HG03135 (cell line): ENCODE measurements around the gene ZNF207.
"Not testable (repeated sequence)": the region's sequence is repeated elsewhere in the genome, so short reads cannot be mapped to it uniquely, and the experiment has no call there.

Experiments
- ATAC-seq: cut with Tn5 transposase; IDR thresholded peaks from one replicate; pipeline ENCODE4 v1.9.1; 2021; ENCODE audit warnings: mild to moderate bottlenecking, moderate library complexity; ENCODE audit not compliant: unreplicated experiment

ZNF207 gene

DNA sequence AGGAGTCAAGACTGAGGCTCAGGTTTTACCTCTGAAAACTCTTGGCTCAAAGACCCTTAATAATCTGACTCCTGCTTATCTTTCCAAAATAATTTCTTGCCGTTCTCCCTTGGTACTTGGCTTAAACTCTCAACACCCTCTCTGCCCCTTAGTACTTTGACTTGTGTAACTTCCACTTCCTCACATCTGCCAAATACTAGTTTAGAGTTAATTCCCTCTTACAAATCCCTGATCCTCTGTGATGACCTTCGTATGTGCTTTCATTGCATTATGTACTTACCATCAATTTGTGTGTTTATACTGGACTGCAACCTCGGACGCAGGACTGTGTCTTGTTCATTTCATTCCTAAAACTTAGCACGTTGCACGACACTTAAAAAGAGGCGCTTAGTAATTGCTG, 35.2 kb downstream of the ZNF207 start:
- no peak for ATAC-seq

- ATAC-seq = no peak
These were observed 36.0 kb downstream of the ZNF207 start for GRCh38 chr17:32385971-32386370.

- ATAC-seq = no peak
These were observed 36.9 kb downstream of the ZNF207 start for GRCh38 chr17:32386844-32387243.

- not testable (repeated sequence) for ATAC-seq
These were observed 38.2 kb downstream of the ZNF207 start for GRCh38 chr17:32388128-32388527.

- no peak for ATAC-seq
These were observed 38.9 kb downstream of the ZNF207 start for GRCh38 chr17:32388613-32389459.

DNA sequence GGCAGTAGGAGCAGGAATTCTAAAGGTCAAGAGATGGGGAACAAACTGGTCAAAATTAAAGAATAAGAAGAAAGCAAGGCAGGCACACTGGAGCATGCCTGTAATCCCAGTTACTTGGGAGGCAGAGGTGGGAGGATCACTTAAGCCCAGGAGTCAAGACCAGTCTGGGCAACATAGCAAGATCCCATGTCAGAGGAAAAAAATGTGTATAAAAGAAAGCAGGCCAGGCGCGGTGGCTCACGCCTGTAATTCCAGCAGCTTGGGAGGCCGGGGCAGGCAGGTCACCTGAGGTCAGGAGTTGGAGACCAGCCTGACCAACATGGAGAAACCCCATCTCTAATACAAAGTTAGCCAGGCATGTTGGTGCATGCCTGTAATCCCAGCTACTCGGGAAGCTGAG, 43.9 kb downstream of the ZNF207 start:
- no peak for ATAC-seq

GRCh38 chr17:32396343-32396742, 46.4 kb downstream of the ZNF207 start:
- no peak for ATAC-seq

GRCh38 chr17:32398946-32399345, 49.0 kb downstream of the ZNF207 start:
- no peak for ATAC-seq

DNA sequence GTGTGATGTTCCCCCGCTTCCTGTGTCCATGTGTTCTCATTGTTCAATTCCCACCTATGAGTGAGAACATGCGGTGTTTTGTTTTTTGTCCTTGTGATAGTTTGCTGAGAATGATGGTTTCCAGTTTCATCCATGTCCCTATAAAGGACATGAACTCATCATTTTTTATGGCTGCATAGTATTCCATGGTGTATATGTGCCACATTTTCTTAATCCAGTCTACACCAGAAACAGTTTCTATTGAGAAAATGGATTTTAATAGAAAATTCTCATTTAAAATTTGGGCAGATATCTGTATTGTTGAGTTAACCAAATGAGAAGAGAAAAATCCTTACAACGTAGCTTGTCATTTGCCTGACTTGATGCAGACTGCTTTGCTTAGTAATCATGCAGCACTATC, 60.1 kb downstream of the ZNF207 start:
- not testable (repeated sequence) for ATAC-seq

- no peak for ATAC-seq
These were observed 76.9 kb downstream of the ZNF207 start for GRCh38 chr17:32426894-32427293.

- ATAC-seq = no peak
These were observed 79.6 kb downstream of the ZNF207 start for GRCh38 chr17:32429598-32429997.
